Measurements from ENCODE around the gene FMR1NB.

FMR1NB gene

DNA sequence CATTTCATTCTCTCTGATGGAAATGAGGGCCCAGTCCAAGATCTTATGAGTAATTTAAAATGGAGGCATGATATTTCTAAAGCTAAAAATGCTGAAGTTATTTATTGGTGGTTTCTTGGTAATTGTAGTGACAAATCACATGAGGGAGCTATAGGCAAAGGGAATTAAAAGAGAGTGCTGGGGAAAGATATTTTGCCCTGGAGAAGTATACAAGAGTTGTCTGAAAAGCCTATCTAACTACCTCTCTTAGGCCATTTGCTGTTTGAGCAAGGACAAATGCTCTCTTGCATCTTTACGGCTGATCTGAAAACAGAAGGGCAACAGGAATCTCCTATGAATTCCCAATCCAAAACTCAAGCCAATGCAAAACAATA lies 89.4 kb downstream of the FMR1NB start:
- DNase-seq (ENCODE audit: low read depth) = no peak
